HT-29 (cell line): ENCODE results near the gene PDIA2. TPM values are rescaled to one million over a fixed set of nuclear protein-coding genes. Genes with fewer than 3 reads are reported as not detected.
A peak's percentile ranks its signal among the peaks of the same experiment; 100 is the strongest.
"Not testable (repeated sequence)": the region's sequence is repeated elsewhere in the genome, so short reads cannot be mapped to it uniquely, and the experiment has no call there.

Experiments used
- DNase-seq: peaks from one replicate; pipeline ENCODE4 v3.0.0-alpha.2; 2015; ENCODE audit warnings: low spot score
- total RNA-seq: library from RNA; depleted of rRNA; stranded (reverse); fragments of >200 nt; shearing (Covaris generic); gene quantifications from 2 replicates; pipeline ENCODE4 v1.2.3, GENCODE V29; 2014; rRNA removed

PDIA2 gene
- total RNA-seq, 1 experiment from 2014 or later: 3.0 TPM

GRCh38 chr16:325375-326145 lies 42.6 kb downstream of the PDIA2 start:
- DNase-seq: peak; percentile 58

GRCh38 chr16:330741-331140 lies 47.8 kb downstream of the PDIA2 start:
- DNase-seq: no peak

- DNase-seq: peak; percentile 73
Measured at GRCh38 chr16:331181-331814, 48.3 kb downstream of the PDIA2 start.

- DNase-seq: no peak
Measured at GRCh38 chr16:333406-334094, 50.6 kb downstream of the PDIA2 start.

GRCh38 chr16:334164-334832 lies 51.3 kb downstream of the PDIA2 start:
- DNase-seq: not testable (repeated sequence)

- DNase-seq: not testable (repeated sequence)
Measured at GRCh38 chr16:334861-335632, 52.1 kb downstream of the PDIA2 start.

GRCh38 chr16:336269-336668 lies 53.3 kb downstream of the PDIA2 start:
- DNase-seq: no peak

Other genes with a start within 250 kb of the PDIA2 start
- gene POLR3K, start 229.6 kb upstream of the PDIA2 start, total RNA-seq: 19.8 and 26.8 TPM in 2 replicates
- gene SNRNP25, start 229.3 kb upstream of the PDIA2 start, total RNA-seq: 64.8 and 67.5 TPM in 2 replicates
- 265 and 291 TPM in 2 replicates for gene RHBDF1, start 210.5 kb upstream of the PDIA2 start, total RNA-seq
- 332 and 334 TPM in 2 replicates for gene MPG, start 204.9 kb upstream of the PDIA2 start, total RNA-seq
- 15.3 and 19.4 TPM in 2 replicates for gene NPRL3, start 144.5 kb upstream of the PDIA2 start, total RNA-seq
- not detected in 2 replicates for gene HBZ, start 130.5 kb upstream of the PDIA2 start, total RNA-seq
- not detected in 2 replicates for gene HBM, start 117.2 kb upstream of the PDIA2 start, total RNA-seq
- gene HBA2, start 110.3 kb upstream of the PDIA2 start, total RNA-seq: not detected in 2 replicates
- not detected in 2 replicates for gene HBA1, start 106.5 kb upstream of the PDIA2 start, total RNA-seq
- gene HBQ1, start 102.7 kb upstream of the PDIA2 start, total RNA-seq: not detected in 2 replicates
- 46.2 and 48.6 TPM in 2 replicates for gene LUC7L, start 53.7 kb upstream of the PDIA2 start, total RNA-seq
- 36.5 and 44.0 TPM in 2 replicates for gene FAM234A, start 48.3 kb upstream of the PDIA2 start, total RNA-seq
- 0.41 and 0.55 TPM in 2 replicates for gene RGS11, start 7.2 kb upstream of the PDIA2 start, total RNA-seq
- 33.1 and 52.0 TPM in 2 replicates for gene ARHGDIG, start 2.6 kb upstream of the PDIA2 start, total RNA-seq
- gene AXIN1, start 69.6 kb downstream of the PDIA2 start, total RNA-seq: 77.0 and 88.4 TPM in 2 replicates
- gene MRPL28, start 87.4 kb downstream of the PDIA2 start, total RNA-seq: 223 and 226 TPM in 2 replicates
- 150 and 161 TPM in 2 replicates for gene PGAP6, start 98.8 kb downstream of the PDIA2 start, total RNA-seq
- 25.3 and 29.0 TPM in 2 replicates for gene NME4, start 114.0 kb downstream of the PDIA2 start, total RNA-seq
- 25.2 and 29.1 TPM in 2 replicates for gene DECR2, start 118.7 kb downstream of the PDIA2 start, total RNA-seq
- gene RAB11FIP3, start 142.5 kb downstream of the PDIA2 start, total RNA-seq: 5.2 and 9.5 TPM in 2 replicates
- 161 and 180 TPM in 2 replicates for gene CAPN15, start 244.5 kb downstream of the PDIA2 start, total RNA-seq